AG09309 (cell line): ENCODE results near the gene FOXC1.
A peak's percentile ranks its signal among the peaks of the same experiment; 100 is the strongest.

Experiments
- DNase-seq: peaks from one replicate; pipeline ENCODE4 v3.0.0-alpha.2; 2010; ENCODE audit warnings: low read depth
- H3K4me3 ChIP-seq: 2 replicates; pipeline ENCODE4 v1.5.1; 2011; ENCODE audit warnings: mild to moderate bottlenecking, low read depth, low read length, moderate library complexity; ENCODE audit not compliant: control insufficient read depth
- CTCF ChIP-seq: IDR thresholded peaks from 2 replicates; pipeline ENCODE4 v1.5.1; 2011; ENCODE audit warnings: mild to moderate bottlenecking, low read depth, low read length, inconsistent platforms; ENCODE audit not compliant: insufficient read depth, control insufficient read depth; ENCODE audit errors: missing control alignments

FOXC1 gene

GRCh38 chr6:1605893-1606779 lies 3.6 kb upstream of the FOXC1 start:
- no peak overlapping the region for H3K4me3 ChIP-seq
- DNase-seq, result no peak
- TF ChIP-seq CTCF, result no peak

- no peak overlapping the region for H3K4me3 ChIP-seq
- no peak for DNase-seq
- no peak for TF ChIP-seq CTCF
These were observed 2.8 kb upstream of the FOXC1 start for GRCh38 chr6:1606780-1607515.

GRCh38 chr6:1607516-1608221 lies 2.0 kb upstream of the FOXC1 start:
- no peak for TF ChIP-seq CTCF
- no peak overlapping the region for H3K4me3 ChIP-seq
- no peak for DNase-seq

- H3K4me3 ChIP-seq, result no peak overlapping the region
- DNase-seq, result no peak
- no peak for TF ChIP-seq CTCF
These were observed 1.3 kb upstream of the FOXC1 start for GRCh38 chr6:1608222-1609040.

GRCh38 chr6:1609041-1609647 lies 571 bp upstream of the FOXC1 start:
- TF ChIP-seq CTCF, result no peak
- H3K4me3 ChIP-seq, result peak overlapping the region; percentile 56
- no peak for DNase-seq
